Natural killer cell (primary cell): Measurements from ENCODE around the gene GNG7. TPM values are rescaled to one million over a fixed set of nuclear protein-coding genes. Genes with fewer than 3 reads are reported as not detected.

ENCODE experiments used
- ATAC-seq, 3 donors: fragments of 150-1000 bp in 2 of 3; fragments of 200-7000 bp in 1 of 3; cut with Tn5 transposase; 1 replicate in 1 of 3; 2 replicates in 2 of 3; pipeline ENCODE4 v1.10.0; 2021; ENCODE audit warnings: mild to moderate bottlenecking in 2 of 3, moderate library complexity in 2 of 3
- DNase-seq, 2 donors: peaks; one replicate each; pipeline versions ENCODE4 v3.0.0 to v3.0.0-alpha.2; 2013 to 2021; ENCODE audit warnings: mixed read lengths in 1 of 2
- H3K27ac ChIP-seq: one replicate; pipeline ENCODE4 v1.5.1; 2013; ENCODE audit warnings: mild to moderate bottlenecking, low read length
- H3K27me3 ChIP-seq: one replicate; pipeline ENCODE4 v1.6.1; 2013; ENCODE audit warnings: low read length; ENCODE audit not compliant: control insufficient read depth, insufficient read depth
- H3K36me3 ChIP-seq: one replicate; pipeline ENCODE4 v1.6.1; 2013; ENCODE audit warnings: low read length; ENCODE audit not compliant: control insufficient read depth, insufficient read depth
- H3K4me1 ChIP-seq: one replicate; pipeline ENCODE4 v1.6.1; 2013; ENCODE audit warnings: low read length; ENCODE audit not compliant: control insufficient read depth, insufficient read depth
- H3K4me3 ChIP-seq: one replicate; pipeline ENCODE4 v1.5.1; 2013; ENCODE audit warnings: low read length
- H3K9me3 ChIP-seq: one replicate; pipeline ENCODE4 v1.6.1; 2013; ENCODE audit warnings: low read length; ENCODE audit not compliant: control insufficient read depth, insufficient read depth
- H3K27ac Mint-ChIP-seq, 2 donors: one replicate each; pipeline ENCODE4 v1.8.0; 2022; ENCODE audit warnings: mild to moderate bottlenecking in 2 of 2, mixed read lengths in 2 of 2, moderate library complexity in 1 of 2
- H3K27me3 Mint-ChIP-seq, 2 donors: one replicate each; pipeline ENCODE4 v1.8.0; 2022; ENCODE audit warnings: low read depth in 2 of 2, mixed read lengths in 2 of 2
- H3K36me3 Mint-ChIP-seq: one replicate; pipeline ENCODE4 v1.8.0; 2022; ENCODE audit warnings: mixed read lengths
- H3K4me1 Mint-ChIP-seq, 2 donors: one replicate each; pipeline ENCODE4 v1.8.0; 2022; ENCODE audit warnings: mixed read lengths in 2 of 2
- H3K4me3 Mint-ChIP-seq: one replicate; pipeline ENCODE4 v1.8.0; 2022; ENCODE audit warnings: mild to moderate bottlenecking, moderate library complexity, mixed read lengths
- H3K9me3 Mint-ChIP-seq, 2 donors: one replicate each; pipeline ENCODE4 v1.8.0; 2022; ENCODE audit warnings: mixed read lengths in 2 of 2
- CTCF ChIP-seq: fragments of 200-600 bp; IDR thresholded peaks from one replicate; pipeline ENCODE4 v1.8.0; 2022; ENCODE audit warnings: antibody characterized with exemption
- WGBS: methylation state at CpG from one replicate; pipeline ENCODE4 v1.1.7; 2013; ENCODE audit warnings: missing lambda C conversion rate; ENCODE audit not compliant: insufficient coverage; 5-methylcytosine and 5-hydroxymethylcytosine counted together
- intact Hi-C: fragments of 100-400 bp; cut with micrococcal nuclease; formaldehyde crosslinking; loops from one replicate; pipeline ENCODE4 v1.14.2; 2022
- total RNA-seq, 4 donors: library from RNA; stranded (reverse); fragments of 120-200 nt in 1 of 4; gene quantifications; one replicate each; pipeline versions ENCODE4 v1.2.3 to v1.2.4, GENCODE V29; 2013 to 2022

GNG7 gene
- total RNA-seq, 3 donors from 2014 or later (not counting 1 experiment from before 2014, with no cell fraction given): 0.75 to 4.8 (median 1.5) TPM

GRCh38 chr19:2514981-2515518 lies 187.4 kb downstream of the GNG7 start:
- Mint-ChIP-seq H3K9me3 (no peaks in the 10 kb centered on the region), H3K36me3 (no peaks in the 10 kb centered on the region), H3K27ac (no peak overlapping the region), H3K27me3 (no peaks in the 10 kb centered on the region), H3K4me1 (no peaks in the 10 kb centered on the region), H3K4me3 (no peak overlapping the region)
- no peaks in the 10 kb centered on the region for H3K9me3 ChIP-seq
- ATAC-seq (no peak), DNase-seq (no peak)
- 97% methylated on average over 16 of the region's 16 CpGs for WGBS
- H3K27me3 ChIP-seq: no peaks in the 10 kb centered on the region
- no peak overlapping the region for H3K27ac ChIP-seq
- no peak overlapping the region for H3K4me3 ChIP-seq
- intact Hi-C loops: no loop called here
- peaks cover 10% of the 10 kb centered on the region for H3K4me1 ChIP-seq
- H3K36me3 ChIP-seq: no peaks in the 10 kb centered on the region
- no peak for TF ChIP-seq CTCF

- H3K9me3 Mint-ChIP-seq: no peaks in the 10 kb centered on the region
- ATAC-seq (no peak), DNase-seq (no peak)
- Histone ChIP-seq H3K27me3 (no peaks in the 10 kb centered on the region), H3K4me1 (peaks cover 3% of the 10 kb centered on the region), H3K9me3 (no peaks in the 10 kb centered on the region), H3K36me3 (no peaks in the 10 kb centered on the region), H3K27ac (no peak overlapping the region), H3K4me3 (no peak overlapping the region)
- no peak overlapping the region for H3K27ac Mint-ChIP-seq
- 92% methylated on average over 40 of the region's 41 CpGs for WGBS
- intact Hi-C loops: no loop called here
- H3K36me3 Mint-ChIP-seq: no peaks in the 10 kb centered on the region
- no peak for TF ChIP-seq CTCF
- no peaks in the 10 kb centered on the region for H3K27me3 Mint-ChIP-seq
- H3K4me3 Mint-ChIP-seq: no peak overlapping the region
- H3K4me1 Mint-ChIP-seq: peaks cover 0 to 5% of the 10 kb centered on the region in 2 donors
These were observed 189.7 kb downstream of the GNG7 start for GRCh38 chr19:2512523-2513431.

- no peak overlapping the region for H3K27ac Mint-ChIP-seq
These were observed 190.5 kb downstream of the GNG7 start for GRCh38 chr19:2511991-2512390.

More at GRCh38 chr19:2511991-2512390, 190.5 kb downstream of the GNG7 start:
- no peak for TF ChIP-seq CTCF
- 74% methylated on average over 19 of the region's 21 CpGs for WGBS
- no peaks in the 10 kb centered on the region for H3K9me3 ChIP-seq
- H3K36me3 Mint-ChIP-seq: no peaks in the 10 kb centered on the region
- H3K36me3 ChIP-seq: no peaks in the 10 kb centered on the region
- peaks cover 9% of the 10 kb centered on the region for H3K4me1 ChIP-seq
- ATAC-seq (no peak), DNase-seq (no peak)
- no peaks in the 10 kb centered on the region for H3K27me3 ChIP-seq
- intact Hi-C loops: no loop called here
- H3K4me3 Mint-ChIP-seq: no peak overlapping the region
- H3K27me3 Mint-ChIP-seq: no peaks in the 10 kb centered on the region
- H3K4me1 Mint-ChIP-seq: peaks cover 0 to 10% of the 10 kb centered on the region in 2 donors
- no peaks in the 10 kb centered on the region for H3K9me3 Mint-ChIP-seq
- no peak overlapping the region for H3K27ac ChIP-seq
- no peak overlapping the region for H3K4me3 ChIP-seq
